K562 treated with DMSO at 1 percent for 4 hours (cell line): ENCODE results near the gene EIF2B1. TPM values are rescaled to one million over a fixed set of nuclear protein-coding genes. Genes with fewer than 3 reads are reported as not detected.

Source experiments
- total RNA-seq: library from RNA; unstranded; fragments of 300-600 nt; gene quantifications from 2 replicates; pipeline ENCODE4 v1.2.3, GENCODE V29; 2022; ENCODE audit not compliant: insufficient read depth

The EIF2B1 gene
- 29.7 and 46.7 TPM in 2 replicates for total RNA-seq

DNA sequence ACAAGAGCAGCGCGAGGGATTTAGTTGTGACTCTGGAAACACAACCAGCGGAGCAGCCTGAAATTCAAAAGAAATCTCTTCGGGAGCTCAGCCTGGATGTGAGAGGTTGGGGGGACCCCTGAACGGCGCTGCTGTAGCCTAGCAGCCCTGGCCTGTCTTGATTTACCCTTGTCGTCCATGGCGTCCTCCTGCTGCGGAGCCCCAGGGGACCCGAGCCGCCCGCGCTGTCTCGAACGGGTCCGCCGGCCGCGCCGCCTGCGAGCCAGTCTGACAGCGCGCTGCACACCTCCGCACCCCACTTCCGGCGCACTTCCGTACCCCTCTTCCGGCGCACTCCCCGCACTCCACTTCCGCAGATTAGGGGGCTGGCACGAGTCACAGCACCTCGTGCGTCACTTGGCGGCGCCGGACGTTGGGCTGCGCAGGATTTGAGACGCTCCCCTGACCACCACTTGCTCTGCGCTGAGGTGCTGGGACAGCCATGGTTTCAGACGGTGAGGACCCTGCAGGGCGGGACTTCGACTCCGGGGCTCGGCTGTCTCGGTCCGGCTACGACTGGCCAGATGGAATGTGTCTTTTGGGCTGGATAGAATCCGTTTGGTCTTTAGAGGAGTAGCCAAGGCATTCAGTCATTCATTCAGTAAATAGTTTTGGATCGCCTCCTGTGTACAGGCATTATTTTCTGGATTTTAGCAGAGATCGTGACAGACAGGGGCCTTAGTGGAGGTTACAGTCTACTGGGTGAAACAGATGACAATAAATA, at the start of gene EIF2B1, which contains the start of gene GTF2H3:
Gene EIF2B1, minus strand, starts transcription at position 308 of the 763 bp plus-strand sequence. Its CDS starts 129 bp downstream, at position 179.
Gene GTF2H3, plus strand, starts transcription at position 451 of the 763 bp plus-strand sequence. Its CDS starts 31 bp downstream, at position 482.

DNA sequence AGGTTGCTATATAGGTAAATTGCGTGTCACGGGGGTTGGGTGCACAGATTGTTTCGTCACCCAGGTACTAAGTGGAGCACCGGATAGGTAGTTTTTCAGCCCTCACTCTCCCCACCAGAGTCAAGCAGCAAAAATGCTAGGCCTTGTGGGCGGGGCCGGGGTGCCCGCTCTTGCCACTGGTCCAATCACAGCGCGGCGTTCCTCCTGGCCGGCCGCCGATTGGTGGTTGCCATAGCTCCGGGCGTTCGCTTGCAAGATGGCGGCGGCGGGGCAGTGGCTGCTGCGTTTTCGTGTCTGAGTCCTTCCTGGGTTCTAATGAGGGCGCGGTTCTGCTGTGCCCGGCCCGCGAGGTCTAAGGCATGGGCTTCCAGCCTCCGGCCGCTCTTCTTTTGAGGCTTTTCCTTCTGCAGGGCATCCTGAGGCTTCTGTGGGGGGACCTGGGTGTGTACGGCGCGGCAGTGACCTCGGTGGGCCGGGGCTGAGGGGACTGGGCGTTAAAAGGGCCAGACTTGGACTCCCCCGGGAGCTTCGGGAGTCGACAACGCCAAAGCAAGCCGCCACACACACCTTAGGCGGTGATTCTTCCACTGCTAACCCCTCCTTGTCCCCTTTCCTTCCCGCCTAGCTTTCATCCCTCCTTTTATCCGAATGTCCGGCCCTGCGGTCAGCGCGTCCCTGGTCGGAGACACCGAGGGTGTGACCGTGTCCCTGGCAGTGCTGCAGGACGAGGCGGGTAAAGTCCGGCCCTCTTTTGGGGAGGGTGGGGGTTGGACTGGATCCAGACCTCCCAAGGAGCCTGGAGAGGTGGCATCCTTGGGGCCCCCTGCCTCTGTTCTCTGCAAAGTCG, 37.6 kb upstream of the EIF2B1 start, which contains the start of gene TCTN2:
Gene TCTN2, plus strand, starts transcription at position 232 of the 847 bp plus-strand sequence. Its CDS starts 128 bp downstream, at position 360.

GRCh38 chr12:123601602-123602489, 31.6 kb downstream of the EIF2B1 start, which contains the start of gene DDX55:
Gene DDX55, plus strand, starts transcription at chr12:123602099. Its CDS starts 50 bp downstream, at chr12:123602149.

Other genes starting within 250 kb of the EIF2B1 start
- gene KMT5A, start 249.6 kb downstream of the EIF2B1 start, total RNA-seq, result 72.4 and 84.7 TPM in 2 replicates
- gene RILPL2, start 197.0 kb downstream of the EIF2B1 start, total RNA-seq, result 7.9 and 9.1 TPM in 2 replicates
- 15.5 and 25.5 TPM in 2 replicates for gene SNRNP35, start 175.5 kb downstream of the EIF2B1 start, total RNA-seq
- 3.3 and 3.7 TPM in 2 replicates for gene RILPL1, start 100.0 kb downstream of the EIF2B1 start, total RNA-seq
- gene TMED2, start 49.1 kb downstream of the EIF2B1 start, total RNA-seq, result 123 and 139 TPM in 2 replicates
- 14.2 and 22.0 TPM in 2 replicates for gene DDX55, start 31.6 kb downstream of the EIF2B1 start, total RNA-seq
- 19.9 and 20.2 TPM in 2 replicates for gene GTF2H3, start 143 bp upstream of the EIF2B1 start, total RNA-seq
- 3.3 and 4.1 TPM in 2 replicates for gene TCTN2, start 37.4 kb upstream of the EIF2B1 start, total RNA-seq
- gene ATP6V0A2, start 78.7 kb upstream of the EIF2B1 start, total RNA-seq, result 11.7 and 14.4 TPM in 2 replicates
- gene DNAH10, start 128.6 kb upstream of the EIF2B1 start, total RNA-seq, result 0.32 and 0.42 TPM in 2 replicates